Measurements from ENCODE around the gene BEST3.

BEST3 gene

GRCh38 chr12:69627501-69627900 is 71.6 kb downstream of the BEST3 start:
- H3K4me3 ChIP-seq (ENCODE audit: low read depth, low read length) = no peak overlapping the region
- DNase-seq (ENCODE audit: low read depth) = no peak
- TF ChIP-seq POLR2A (IDR thresholded peaks at IDR 0.05; ENCODE audit: extremely low read depth, insufficient read length) (no peak), MYC (IDR thresholded peaks at IDR 0.05; ENCODE audit: low read depth, low read length) (no peak), MAX (IDR thresholded peaks at IDR 0.05; ENCODE audit: low read depth, low read length) (no peak)
- TF ChIP-seq, protein P1, sequence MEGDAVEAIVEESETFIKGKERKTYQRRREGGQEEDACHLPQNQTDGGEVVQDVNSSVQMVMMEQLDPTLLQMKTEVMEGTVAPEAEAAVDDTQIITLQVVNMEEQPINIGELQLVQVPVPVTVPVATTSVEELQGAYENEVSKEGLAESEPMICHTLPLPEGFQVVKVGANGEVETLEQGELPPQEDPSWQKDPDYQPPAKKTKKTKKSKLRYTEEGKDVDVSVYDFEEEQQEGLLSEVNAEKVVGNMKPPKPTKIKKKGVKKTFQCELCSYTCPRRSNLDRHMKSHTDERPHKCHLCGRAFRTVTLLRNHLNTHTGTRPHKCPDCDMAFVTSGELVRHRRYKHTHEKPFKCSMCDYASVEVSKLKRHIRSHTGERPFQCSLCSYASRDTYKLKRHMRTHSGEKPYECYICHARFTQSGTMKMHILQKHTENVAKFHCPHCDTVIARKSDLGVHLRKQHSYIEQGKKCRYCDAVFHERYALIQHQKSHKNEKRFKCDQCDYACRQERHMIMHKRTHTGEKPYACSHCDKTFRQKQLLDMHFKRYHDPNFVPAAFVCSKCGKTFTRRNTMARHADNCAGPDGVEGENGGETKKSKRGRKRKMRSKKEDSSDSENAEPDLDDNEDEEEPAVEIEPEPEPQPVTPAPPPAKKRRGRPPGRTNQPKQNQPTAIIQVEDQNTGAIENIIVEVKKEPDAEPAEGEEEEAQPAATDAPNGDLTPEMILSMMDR (IDR thresholded peaks at IDR 0.05; ENCODE audit: low read depth, low read length) = no peak

GRCh38 chr12:69623970-69624369 is 75.1 kb downstream of the BEST3 start:
- TF ChIP-seq MAX (IDR thresholded peaks at IDR 0.05; ENCODE audit: low read depth, low read length) (no peak), POLR2A (IDR thresholded peaks at IDR 0.05; ENCODE audit: extremely low read depth, insufficient read length) (no peak), MYC (IDR thresholded peaks at IDR 0.05; ENCODE audit: low read depth, low read length) (no peak)
- TF ChIP-seq, protein P1 (IDR thresholded peaks at IDR 0.05; ENCODE audit: low read depth, low read length) = no peak
- no peak for DNase-seq (ENCODE audit: low read depth)
- H3K4me3 ChIP-seq (ENCODE audit: low read depth, low read length) = no peak overlapping the region

DNA sequence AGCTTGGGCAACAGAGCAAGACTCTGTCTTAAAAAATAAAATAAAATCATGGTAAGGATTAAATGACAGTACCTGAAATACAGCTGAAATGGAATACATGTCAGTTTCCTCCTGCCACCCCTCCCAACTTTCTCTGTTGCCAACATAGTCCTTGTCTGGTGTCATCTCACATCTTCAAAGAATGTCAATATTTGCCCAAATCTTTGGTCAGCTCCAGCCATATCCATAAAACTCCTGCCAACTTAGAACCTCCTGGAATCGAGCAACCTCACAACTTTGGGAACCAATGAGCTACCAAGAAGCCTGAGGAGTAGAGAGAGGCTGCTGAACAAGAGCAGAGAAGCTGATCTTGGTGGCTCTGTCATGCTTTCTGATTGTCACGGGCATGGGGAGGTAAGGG is 77.6 kb downstream of the BEST3 start:
- H3K4me3 ChIP-seq (ENCODE audit: low read depth, low read length) = no peak overlapping the region
- no peak for DNase-seq (ENCODE audit: low read depth)
- TF ChIP-seq, protein P1 (IDR thresholded peaks at IDR 0.05; ENCODE audit: low read depth, low read length) = no peak
- TF ChIP-seq MAX (IDR thresholded peaks at IDR 0.05; ENCODE audit: low read depth, low read length) = no peak
- TF ChIP-seq POLR2A (IDR thresholded peaks at IDR 0.05; ENCODE audit: extremely low read depth, insufficient read length) = no peak
- TF ChIP-seq MYC (IDR thresholded peaks at IDR 0.05; ENCODE audit: low read depth, low read length) = no peak

- no peak for DNase-seq (ENCODE audit: low read depth)
- H3K4me3 ChIP-seq (ENCODE audit: low read depth, low read length) = no peak overlapping the region
- TF ChIP-seq, protein P1 (IDR thresholded peaks at IDR 0.05; ENCODE audit: low read depth, low read length) = no peak
- no peak for TF ChIP-seq POLR2A (IDR thresholded peaks at IDR 0.05; ENCODE audit: extremely low read depth, insufficient read length)
- no peak for TF ChIP-seq MAX (IDR thresholded peaks at IDR 0.05; ENCODE audit: low read depth, low read length)
- no peak for TF ChIP-seq MYC (IDR thresholded peaks at IDR 0.05; ENCODE audit: low read depth, low read length)
Measured at GRCh38 chr12:69620921-69621320, 78.2 kb downstream of the BEST3 start.

- TF ChIP-seq MAX (IDR thresholded peaks at IDR 0.05; ENCODE audit: low read depth, low read length) = no peak
- TF ChIP-seq, protein P1 (IDR thresholded peaks at IDR 0.05; ENCODE audit: low read depth, low read length) = no peak
- no peak for TF ChIP-seq POLR2A (IDR thresholded peaks at IDR 0.05; ENCODE audit: extremely low read depth, insufficient read length)
- TF ChIP-seq MYC (IDR thresholded peaks at IDR 0.05; ENCODE audit: low read depth, low read length) = no peak
- H3K4me3 ChIP-seq (ENCODE audit: low read depth, low read length) = no peak overlapping the region
- no peak for DNase-seq (ENCODE audit: low read depth)
Measured at GRCh38 chr12:69620077-69620476, 79.0 kb downstream of the BEST3 start.

GRCh38 chr12:69619050-69619449 is 80.1 kb downstream of the BEST3 start:
- H3K4me3 ChIP-seq (ENCODE audit: low read depth, low read length) = no peak overlapping the region
- TF ChIP-seq MYC (IDR thresholded peaks at IDR 0.05; ENCODE audit: low read depth, low read length) = no peak
- no peak for DNase-seq (ENCODE audit: low read depth)
